GM12872 (cell line): Measurements from ENCODE around the gene RAB11FIP4.

ENCODE experiments used
- CTCF ChIP-seq: IDR thresholded peaks from 3 replicates; pipeline ENCODE4 v1.5.1; 2011; ENCODE audit warnings: low read depth, mild to moderate bottlenecking, low read length, moderate library complexity; ENCODE audit not compliant: insufficient read depth

The RAB11FIP4 gene

GRCh38 chr17:31570951-31571892, 179.7 kb downstream of the RAB11FIP4 start:
- no peak for TF ChIP-seq CTCF

- TF ChIP-seq CTCF: no peak
Measured at GRCh38 chr17:31572341-31572740, 180.9 kb downstream of the RAB11FIP4 start.

- TF ChIP-seq CTCF: no peak
Measured at GRCh38 chr17:31573047-31573446, 181.6 kb downstream of the RAB11FIP4 start.

GRCh38 chr17:31573861-31574260, 182.4 kb downstream of the RAB11FIP4 start:
- no peak for TF ChIP-seq CTCF

- no peak for TF ChIP-seq CTCF
Measured at GRCh38 chr17:31574458-31574857, 183.0 kb downstream of the RAB11FIP4 start.

GRCh38 chr17:31575043-31575442, 183.6 kb downstream of the RAB11FIP4 start:
- no peak for TF ChIP-seq CTCF

GRCh38 chr17:31579265-31579664, 187.8 kb downstream of the RAB11FIP4 start:
- TF ChIP-seq CTCF: no peak
